PC-3 (cell line): ENCODE results near the gene GRK3.

Experiments used
- CTCF ChIP-seq: fragments of 300-600 bp; sonication (generic); conservative IDR thresholded peaks from 2 replicates; pipeline ENCODE4 v1.5.1; 2017; ENCODE audit warnings: antibody characterized with exemption, low read depth, mild to moderate bottlenecking, low read length
- EZH2 ChIP-seq: fragments of 300-600 bp; sonication (generic); IDR thresholded peaks from one replicate; pipeline ENCODE4 v1.6.1; 2017; ENCODE audit warnings: antibody characterized with exemption, mild to moderate bottlenecking, low read length; ENCODE audit not compliant: unreplicated experiment
- EZH2phosphoT487 ChIP-seq: fragments of 300-600 bp; sonication (generic); IDR thresholded peaks from 2 replicates; pipeline ENCODE4 v1.6.1; 2018; ENCODE audit warnings: mild to moderate bottlenecking, antibody characterized with exemption, low read length, borderline replicate concordance

- no peak for TF ChIP-seq CTCF
- TF ChIP-seq EZH2, result no peak
- no peak for TF ChIP-seq EZH2phosphoT487
These were observed 105.6 kb downstream of the GRK3 start for GRCh38 chr22:25670070-25670461.
